Measurements from ENCODE around the gene SSRP1. TPM values are rescaled to one million over a fixed set of nuclear protein-coding genes. Genes with fewer than 3 reads are reported as not detected.

SSRP1 gene
- total RNA-seq, 1 experiment from 2014 or later = 290 TPM

DNA sequence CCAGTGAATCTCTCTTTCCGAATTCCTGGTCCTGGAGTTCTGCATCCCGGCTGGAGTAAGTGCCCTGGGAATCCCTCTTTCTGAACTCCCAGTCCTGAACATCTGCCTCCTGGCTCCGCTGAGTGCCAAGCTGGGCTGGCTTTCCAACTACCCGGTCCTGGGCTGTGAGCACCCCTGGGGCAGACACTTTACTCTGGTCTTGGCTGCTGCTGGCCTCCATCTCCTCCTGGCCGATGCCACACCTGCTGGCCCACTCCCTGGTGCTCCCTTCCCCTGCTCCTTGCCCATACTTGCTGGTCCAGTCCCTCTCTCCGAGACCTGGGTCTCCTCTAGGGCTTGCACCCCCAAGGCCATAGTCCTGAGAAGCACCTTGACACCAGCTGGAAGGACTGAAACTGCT is 25.6 kb downstream of the SSRP1 start:
- TF ChIP-seq, protein P1, sequence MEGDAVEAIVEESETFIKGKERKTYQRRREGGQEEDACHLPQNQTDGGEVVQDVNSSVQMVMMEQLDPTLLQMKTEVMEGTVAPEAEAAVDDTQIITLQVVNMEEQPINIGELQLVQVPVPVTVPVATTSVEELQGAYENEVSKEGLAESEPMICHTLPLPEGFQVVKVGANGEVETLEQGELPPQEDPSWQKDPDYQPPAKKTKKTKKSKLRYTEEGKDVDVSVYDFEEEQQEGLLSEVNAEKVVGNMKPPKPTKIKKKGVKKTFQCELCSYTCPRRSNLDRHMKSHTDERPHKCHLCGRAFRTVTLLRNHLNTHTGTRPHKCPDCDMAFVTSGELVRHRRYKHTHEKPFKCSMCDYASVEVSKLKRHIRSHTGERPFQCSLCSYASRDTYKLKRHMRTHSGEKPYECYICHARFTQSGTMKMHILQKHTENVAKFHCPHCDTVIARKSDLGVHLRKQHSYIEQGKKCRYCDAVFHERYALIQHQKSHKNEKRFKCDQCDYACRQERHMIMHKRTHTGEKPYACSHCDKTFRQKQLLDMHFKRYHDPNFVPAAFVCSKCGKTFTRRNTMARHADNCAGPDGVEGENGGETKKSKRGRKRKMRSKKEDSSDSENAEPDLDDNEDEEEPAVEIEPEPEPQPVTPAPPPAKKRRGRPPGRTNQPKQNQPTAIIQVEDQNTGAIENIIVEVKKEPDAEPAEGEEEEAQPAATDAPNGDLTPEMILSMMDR (conservative IDR thresholded peaks at IDR 0.05) = no peak
- no peak for TF ChIP-seq EZH2 (IDR thresholded peaks at IDR 0.05; ENCODE audit: low read depth)
- Histone ChIP-seq H3K4me1 (replicated peaks; ENCODE audit: insufficient read depth) (peaks cover 54% of the 10 kb centered on the region), H3K9me2 (ENCODE audit: insufficient read depth) (no peaks in the 10 kb centered on the region), H3K4me2 (peak overlapping the region; percentile 95), H2AFZ (no peak overlapping the region), H3K4me3 (no peak overlapping the region), H3K27ac (peak overlapping the region; percentile 67), H3K79me2 (ENCODE audit: low read depth) (peaks cover 52% of the 10 kb centered on the region), H3K27me3 (ENCODE audit: insufficient read depth, low read depth) (no peaks in the 10 kb centered on the region), H3K9me3 (ENCODE audit: insufficient read depth, low read depth) (no peaks in the 10 kb centered on the region), H4K20me1 (ENCODE audit: insufficient read depth) (peaks cover 48% of the 10 kb centered on the region), H3K36me3 (ENCODE audit: low read depth) (peaks cover 21% of the 10 kb centered on the region), H3F3A (ENCODE audit: insufficient read depth, low read depth) (peaks cover 44% of the 10 kb centered on the region)
- no TSS peak for BruUV-seq (replicated peaks)
- ChIA-PET POLR2A (ENCODE audit: unreplicated experiment) (no interaction called here), CTCF (no interaction called here)
- DNase-seq = no peak
- intact Hi-C loops (cut with micrococcal nuclease; ENCODE audit: unreplicated experiment) = no loop called here

DNA sequence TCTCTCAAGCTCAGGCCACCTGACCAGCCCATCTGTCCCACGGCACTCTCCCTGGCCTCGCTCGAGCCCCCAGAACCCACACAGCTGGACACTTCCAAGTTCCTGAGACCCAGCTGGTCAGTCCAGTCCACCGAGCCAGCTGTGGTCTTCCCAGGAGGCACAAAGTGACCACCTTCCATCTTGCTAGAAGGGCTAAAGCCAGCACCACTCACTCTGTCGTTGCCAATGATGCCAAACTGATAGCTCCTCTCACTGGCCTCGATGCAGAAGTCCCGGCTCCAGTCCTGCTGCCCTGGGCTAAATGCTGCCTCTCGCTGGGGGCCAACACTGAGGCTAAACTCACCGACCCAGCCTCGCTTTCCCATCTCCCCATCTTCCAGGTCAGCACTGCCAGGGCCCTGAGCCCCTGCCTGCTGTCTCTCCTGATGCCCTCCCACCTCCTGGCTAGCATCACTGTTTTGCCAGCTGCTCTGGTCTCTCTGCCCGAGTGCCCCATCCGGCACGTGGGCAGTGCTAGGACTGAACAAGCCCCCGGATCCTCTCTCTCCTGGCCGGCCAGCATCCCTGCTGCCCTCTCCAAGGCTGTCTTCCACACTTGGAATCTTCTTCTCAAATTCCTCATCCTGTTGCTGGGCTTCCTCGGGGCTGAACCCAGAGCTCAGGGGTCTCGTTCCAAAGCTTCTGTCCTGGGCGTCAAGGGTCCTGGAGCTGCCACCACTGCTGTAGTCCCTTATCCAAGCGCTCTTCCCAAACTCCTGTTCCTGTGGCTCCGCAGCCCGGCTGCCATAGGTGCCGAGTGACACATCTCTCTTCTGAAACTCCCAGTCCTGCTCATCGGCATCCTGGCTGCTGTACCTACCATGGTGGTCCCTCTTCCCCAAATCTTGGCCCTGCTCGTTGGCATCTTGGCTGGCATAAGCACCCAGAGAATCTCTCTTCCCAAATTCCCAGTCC is 26.3 kb downstream of the SSRP1 start:
- peaks cover 55% of the 10 kb centered on the region for H3K79me2 ChIP-seq (ENCODE audit: low read depth)
- TSS peak; percentile 15 for BruUV-seq (replicated peaks)
- intact Hi-C loops (cut with micrococcal nuclease; ENCODE audit: unreplicated experiment) = no loop called here
- H3K4me1 ChIP-seq (replicated peaks; ENCODE audit: insufficient read depth) = peaks cover 54% of the 10 kb centered on the region
- H3K9me2 ChIP-seq (ENCODE audit: insufficient read depth) = no peaks in the 10 kb centered on the region
- H3K9me3 ChIP-seq (ENCODE audit: insufficient read depth, low read depth) = no peaks in the 10 kb centered on the region
- no peak overlapping the region for H3K4me3 ChIP-seq
- POLR2A ChIA-PET (ENCODE audit: unreplicated experiment) = no interaction called here
- H3K4me2 ChIP-seq = peak overlapping the region; percentile 60
- peaks cover 44% of the 10 kb centered on the region for H3F3A ChIP-seq (ENCODE audit: insufficient read depth, low read depth)
- DNase-seq = no peak
- no peaks in the 10 kb centered on the region for H3K27me3 ChIP-seq (ENCODE audit: insufficient read depth, low read depth)
- peak overlapping the region; percentile 27; the same call in 1 of the 2 replicates for H3K27ac ChIP-seq
- peaks cover 23% of the 10 kb centered on the region for H3K36me3 ChIP-seq (ENCODE audit: low read depth)
- H2AFZ ChIP-seq = no peak overlapping the region
- TF ChIP-seq, protein P1 (conservative IDR thresholded peaks at IDR 0.05) = no peak
- no peak for TF ChIP-seq EZH2 (IDR thresholded peaks at IDR 0.05; ENCODE audit: low read depth)
- CTCF ChIA-PET = no interaction called here
- H4K20me1 ChIP-seq (ENCODE audit: insufficient read depth) = peaks cover 55% of the 10 kb centered on the region

DNA sequence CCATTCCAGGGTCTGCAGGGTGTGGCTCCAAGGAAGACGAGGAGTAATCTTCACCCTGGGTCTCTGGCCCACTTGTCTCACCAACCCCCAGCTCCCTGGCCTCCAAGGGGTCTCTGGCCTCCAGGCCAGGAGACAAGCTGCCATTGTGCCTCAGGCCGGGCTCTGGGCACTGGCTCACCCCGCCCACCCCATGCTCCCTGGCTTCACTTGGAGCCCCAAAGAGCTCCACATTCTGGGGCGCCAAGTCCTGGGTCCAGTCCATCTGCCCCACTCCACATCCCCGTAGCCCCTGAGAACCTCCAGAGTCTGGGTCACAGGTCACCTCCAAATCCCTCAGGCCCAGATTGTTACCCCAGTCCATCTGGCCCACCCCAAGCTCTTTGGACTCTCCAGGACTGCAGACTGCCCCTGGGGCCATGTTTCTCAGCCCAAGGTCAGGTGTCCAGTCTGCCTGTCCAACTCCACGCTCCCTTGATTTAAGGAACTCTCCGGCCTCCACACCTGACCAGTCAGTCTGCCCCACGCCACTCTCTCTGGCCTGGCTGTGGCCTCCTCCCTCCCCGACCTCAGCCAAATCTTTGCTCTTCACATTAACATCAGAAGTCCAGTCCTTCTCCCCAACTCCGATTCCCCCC is 27.1 kb downstream of the SSRP1 start:
- Histone ChIP-seq H3K4me1 (replicated peaks; ENCODE audit: insufficient read depth) (peaks cover 54% of the 10 kb centered on the region), H3K4me3 (no peak overlapping the region; the same call in 1 of the 2 replicates), H4K20me1 (ENCODE audit: insufficient read depth) (peaks cover 58% of the 10 kb centered on the region), H3K9me2 (ENCODE audit: insufficient read depth) (no peaks in the 10 kb centered on the region), H3K79me2 (ENCODE audit: low read depth) (peaks cover 55% of the 10 kb centered on the region), H3K27me3 (ENCODE audit: insufficient read depth, low read depth) (no peaks in the 10 kb centered on the region), H3K9me3 (ENCODE audit: insufficient read depth, low read depth) (no peaks in the 10 kb centered on the region), H3K36me3 (ENCODE audit: low read depth) (peaks cover 23% of the 10 kb centered on the region), H3K4me2 (peak overlapping the region; percentile 60), H2AFZ (no peak overlapping the region), H3K27ac (peak overlapping the region; percentile 27), H3F3A (ENCODE audit: insufficient read depth, low read depth) (peaks cover 44% of the 10 kb centered on the region)
- no peak for DNase-seq
- CTCF ChIA-PET = no interaction called here
- POLR2A ChIA-PET (ENCODE audit: unreplicated experiment) = no interaction called here
- TF ChIP-seq EZH2 (IDR thresholded peaks at IDR 0.05; ENCODE audit: low read depth) = no peak
- TF ChIP-seq, protein P1 (conservative IDR thresholded peaks at IDR 0.05) = no peak
- intact Hi-C loops (cut with micrococcal nuclease; ENCODE audit: unreplicated experiment) = no loop called here
- no TSS peak for BruUV-seq (replicated peaks)
